Measurements from ENCODE around the gene CCDC92B. TPM values are rescaled to one million over a fixed set of nuclear protein-coding genes. Genes with fewer than 3 reads are reported as not detected.

The CCDC92B gene
- total and polyA plus RNA-seq, 2 experiments from 2014 or later: not detected

DNA sequence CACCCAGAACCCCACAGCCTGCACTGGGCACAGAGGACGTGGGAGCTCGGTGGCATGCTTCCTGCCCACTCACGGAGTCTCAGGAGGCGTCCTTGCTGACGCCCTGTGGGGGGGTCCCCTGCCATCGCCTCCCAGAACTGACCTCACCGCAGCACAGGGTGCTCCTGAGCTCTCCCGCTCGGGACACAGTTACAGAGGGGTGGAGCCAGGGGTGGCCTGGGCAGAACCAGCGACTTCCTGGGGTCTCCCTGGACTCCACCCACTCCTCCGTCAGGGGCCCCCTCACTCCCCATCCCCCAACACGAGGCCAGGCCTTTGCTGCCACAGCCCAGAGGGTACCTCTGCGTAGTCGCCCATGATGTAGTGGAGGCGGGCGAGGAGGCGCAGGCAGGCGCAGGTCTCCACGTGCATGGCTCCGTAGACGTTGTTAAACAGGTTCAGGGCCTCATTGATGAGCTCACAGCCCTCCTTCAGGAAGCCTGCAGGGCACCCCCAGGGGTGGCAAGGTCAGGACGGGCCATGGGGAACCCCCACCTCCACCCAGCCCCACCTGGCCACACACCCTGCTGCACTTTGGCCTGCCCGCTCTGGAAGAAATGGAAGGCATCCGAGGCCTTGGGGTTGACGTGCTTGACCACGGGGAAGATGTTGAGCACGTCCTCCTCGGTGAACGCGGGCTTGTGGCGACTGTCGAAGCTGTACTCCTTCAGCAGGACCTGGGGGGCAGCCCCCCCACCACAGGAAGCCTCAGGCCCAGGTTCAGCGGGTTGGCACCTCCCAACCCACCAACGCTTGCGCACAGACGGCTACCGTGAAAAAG is 55.7 kb downstream of the CCDC92B start:
- H3K4me2 ChIP-seq (ENCODE audit: unreplicated experiment): no peak overlapping the region
- in situ Hi-C loops (cut with MboI): no loop called here
- no peak overlapping the region for H2AFZ ChIP-seq
- no peaks in the 10 kb centered on the region for H3K79me2 ChIP-seq (ENCODE audit: insufficient read depth)
- H4K20me1 ChIP-seq (ENCODE audit: insufficient read depth): no peaks in the 10 kb centered on the region
- H3K9me2 ChIP-seq (ENCODE audit: insufficient read depth): no peaks in the 10 kb centered on the region
- TF ChIP-seq EZH2 (IDR thresholded peaks at IDR 0.05; ENCODE audit: insufficient read depth, poor library complexity, severe bottlenecking) (no peak), EZH2phosphoT487 (IDR thresholded peaks at IDR 0.05; ENCODE audit: insufficient read depth, low read depth) (no peak)
- no peaks in the 10 kb centered on the region for H3K36me3 ChIP-seq (ENCODE audit: low read depth)
- no peak overlapping the region for H3K9ac ChIP-seq
- H3F3A ChIP-seq (ENCODE audit: insufficient read depth): peaks cover 5% of the 10 kb centered on the region; the same call in 1 of the 2 replicates
- H3K9me3 ChIP-seq (ENCODE audit: low read depth): no peaks in the 10 kb centered on the region
- no peaks in the 10 kb centered on the region for H3K27me3 ChIP-seq (replicated peaks; ENCODE audit: insufficient read depth)
- 91 to 93% methylated on average over 34 to 36 of the region's 37 CpGs for whole genome bisulfite sequencing, 2 experiments (ENCODE audit: low coverage in 1 of 2, low lambda C conversion rate in 2 of 2, missing lambda C conversion rate in 2 of 2)
- H3K4me3 ChIP-seq: no peak overlapping the region
- DNase-seq: no peak
- H3K27ac ChIP-seq: no peak overlapping the region
- H3K4me1 ChIP-seq (ENCODE audit: insufficient read depth): no peaks in the 10 kb centered on the region

GRCh38 chr17:2692781-2693135 is 56.7 kb downstream of the CCDC92B start:
- Histone ChIP-seq H3K9me3 (ENCODE audit: low read depth) (no peaks in the 10 kb centered on the region), H4K20me1 (ENCODE audit: insufficient read depth) (no peaks in the 10 kb centered on the region), H3K36me3 (ENCODE audit: low read depth) (no peaks in the 10 kb centered on the region), H3K9me2 (ENCODE audit: insufficient read depth) (no peaks in the 10 kb centered on the region), H3K4me3 (no peak overlapping the region), H3K79me2 (ENCODE audit: insufficient read depth) (no peaks in the 10 kb centered on the region), H3F3A (ENCODE audit: insufficient read depth) (peaks cover 15% of the 10 kb centered on the region; the same call in 1 of the 2 replicates), H3K4me2 (ENCODE audit: unreplicated experiment) (no peak overlapping the region), H3K27me3 (replicated peaks; ENCODE audit: insufficient read depth) (no peaks in the 10 kb centered on the region), H3K4me1 (ENCODE audit: insufficient read depth) (no peaks in the 10 kb centered on the region), H3K27ac (no peak overlapping the region), H3K9ac (no peak overlapping the region), H2AFZ (no peak overlapping the region)
- WGBS, 2 experiments (ENCODE audit: low coverage in 1 of 2, low lambda C conversion rate in 2 of 2, missing lambda C conversion rate in 2 of 2): 92 to 96% methylated on average over 11 to 14 of the region's 14 CpGs
- TF ChIP-seq EZH2 (IDR thresholded peaks at IDR 0.05; ENCODE audit: insufficient read depth, poor library complexity, severe bottlenecking): no peak
- no peak for TF ChIP-seq EZH2phosphoT487 (IDR thresholded peaks at IDR 0.05; ENCODE audit: insufficient read depth, low read depth)
- in situ Hi-C loops (cut with MboI): no loop called here
- no peak for DNase-seq

- no peak for DNase-seq
- Histone ChIP-seq H3K4me3 (no peak overlapping the region), H2AFZ (no peak overlapping the region), H3K9me3 (ENCODE audit: low read depth) (no peaks in the 10 kb centered on the region), H4K20me1 (ENCODE audit: insufficient read depth) (no peaks in the 10 kb centered on the region), H3F3A (ENCODE audit: insufficient read depth) (peaks cover 21% of the 10 kb centered on the region), H3K4me1 (ENCODE audit: insufficient read depth) (peaks cover 4% of the 10 kb centered on the region; the same call in 1 of the 2 replicates), H3K79me2 (ENCODE audit: insufficient read depth) (no peaks in the 10 kb centered on the region), H3K27me3 (replicated peaks; ENCODE audit: insufficient read depth) (no peaks in the 10 kb centered on the region), H3K9me2 (ENCODE audit: insufficient read depth) (no peaks in the 10 kb centered on the region), H3K36me3 (ENCODE audit: low read depth) (no peaks in the 10 kb centered on the region), H3K4me2 (ENCODE audit: unreplicated experiment) (no peak overlapping the region), H3K27ac (no peak overlapping the region), H3K9ac (no peak overlapping the region)
- in situ Hi-C loops (cut with MboI): no loop called here
- WGBS, 2 experiments (ENCODE audit: low coverage in 1 of 2, low lambda C conversion rate in 2 of 2, missing lambda C conversion rate in 2 of 2): 85 to 95% methylated on average over 42 to 71 of the region's 71 CpGs
- TF ChIP-seq EZH2 (IDR thresholded peaks at IDR 0.05; ENCODE audit: insufficient read depth, poor library complexity, severe bottlenecking) (no peak), EZH2phosphoT487 (IDR thresholded peaks at IDR 0.05; ENCODE audit: insufficient read depth, low read depth) (no peak)
These were observed 57.3 kb downstream of the CCDC92B start for GRCh38 chr17:2691965-2692780.

- no peaks in the 10 kb centered on the region for H3K36me3 ChIP-seq (ENCODE audit: low read depth)
- H3K9ac ChIP-seq: no peak overlapping the region
- no peaks in the 10 kb centered on the region for H3K27me3 ChIP-seq (replicated peaks; ENCODE audit: insufficient read depth)
- no peak for DNase-seq
- H3K27ac ChIP-seq: no peak overlapping the region
- H3F3A ChIP-seq (ENCODE audit: insufficient read depth): peaks cover 28% of the 10 kb centered on the region
- 96 to 97% methylated on average over 39 to 62 of the region's 62 CpGs for WGBS, 2 experiments (ENCODE audit: low coverage in 1 of 2, low lambda C conversion rate in 2 of 2, missing lambda C conversion rate in 2 of 2)
- no peaks in the 10 kb centered on the region for H3K79me2 ChIP-seq (ENCODE audit: insufficient read depth)
- peaks cover 13% of the 10 kb centered on the region for H3K4me1 ChIP-seq (ENCODE audit: insufficient read depth)
- no peak for TF ChIP-seq EZH2 (IDR thresholded peaks at IDR 0.05; ENCODE audit: insufficient read depth, poor library complexity, severe bottlenecking)
- no peak for TF ChIP-seq EZH2phosphoT487 (IDR thresholded peaks at IDR 0.05; ENCODE audit: insufficient read depth, low read depth)
- no peak overlapping the region for H2AFZ ChIP-seq
- H4K20me1 ChIP-seq (ENCODE audit: insufficient read depth): no peaks in the 10 kb centered on the region; the same call in 1 of the 2 replicates
- in situ Hi-C loops (cut with MboI): no loop called here
- H3K9me2 ChIP-seq (ENCODE audit: insufficient read depth): no peaks in the 10 kb centered on the region
- no peak overlapping the region for H3K4me2 ChIP-seq (ENCODE audit: unreplicated experiment)
- H3K4me3 ChIP-seq: no peak overlapping the region
- no peaks in the 10 kb centered on the region for H3K9me3 ChIP-seq (ENCODE audit: low read depth)
These were observed 58.2 kb downstream of the CCDC92B start for GRCh38 chr17:2691069-2691871.
